Esophagus squamous epithelium (tissue), 5 donors: ENCODE data around the gene ADGRD1. TPM values are rescaled to one million over a fixed set of nuclear protein-coding genes. Genes with fewer than 3 reads are reported as not detected.

ENCODE experiments used
- DNase-seq: peaks from one replicate; lab custom pipeline; 2025; lab: John Stamatoyannopoulos, UW
- H3K27ac ChIP-seq, 4 donors: fragments of 200-600 bp; sonication (generic); one replicate each; pipeline ENCODE4 v1.5.1; 2016 to 2019; ENCODE audit warnings: mild to moderate bottlenecking in 1 of 4
- H3K27me3 ChIP-seq, 4 donors: fragments of 200-600 bp; sonication (generic); 1 replicate in 3 of 4; 2 replicates in 1 of 4; pipeline versions ENCODE4 v1.5.1 to v1.6.0; 2017 to 2021; ENCODE audit warnings: antibody characterized with exemption in 1 of 4
- H3K36me3 ChIP-seq, 3 donors: fragments of 200-600 bp; sonication (generic); one replicate each; pipeline ENCODE4 v1.5.1; 2016 to 2019
- H3K4me1 ChIP-seq, 3 donors: fragments of 200-600 bp; sonication (generic); one replicate each; pipeline ENCODE4 v1.5.1; 2017 to 2019
- H3K4me3 ChIP-seq, 4 donors: fragments of 200-600 bp; sonication (generic); 1 replicate in 3 of 4; 2 replicates in 1 of 4; pipeline ENCODE4 v1.5.1; 2016 to 2019; ENCODE audit warnings: mild to moderate bottlenecking in 2 of 4, moderate library complexity in 1 of 4
- H3K9me3 ChIP-seq, 3 donors: fragments of 200-600 bp; sonication (generic); one replicate each; pipeline ENCODE4 v1.5.1; 2016 to 2019
- POLR2A ChIP-seq, 4 donors: fragments of 450-650 bp; IDR thresholded peaks; one replicate each; pipeline ENCODE4 v1.6.1; 2017; ENCODE audit warnings: antibody characterized with exemption in 4 of 4, mild to moderate bottlenecking in 4 of 4, moderate library complexity in 3 of 4
- WGBS, 2 donors: methylation state at CpG; one replicate each; pipeline ENCODE4 v1.1.5; 2018; 5-methylcytosine and 5-hydroxymethylcytosine counted together
- intact Hi-C: fragments of 100-400 bp; cut with DNase I; formaldehyde crosslinking; loops from one replicate; pipeline ENCODE4 v1.15.0; 2022
- total RNA-seq, 4 donors: library from RNA; depleted of rRNA; stranded (reverse); fragments of >200 nt; gene quantifications; one replicate each; pipeline ENCODE4 v1.1.0, GENCODE V29; 2016
- TF ChIP-seq, protein P1 (sequence below), 6 experiments: fragments of 450-650 bp in 4 of 6; fragments of 200-600 bp in 2 of 6; sonication (generic) in 2 of 6; IDR thresholded peaks; one replicate each; pipeline ENCODE4 v1.5.1; 2016 to 2019; ENCODE audit warnings: antibody characterized with exemption in 6 of 6, mild to moderate bottlenecking in 4 of 6, moderate library complexity in 4 of 6
- donor health status: DM: yes; HTN: yes; CAD: no.

Gene ADGRD1
- total RNA-seq, 4 donors from 2014 or later: 2.2 to 28.2 (median 8.8) TPM

DNA sequence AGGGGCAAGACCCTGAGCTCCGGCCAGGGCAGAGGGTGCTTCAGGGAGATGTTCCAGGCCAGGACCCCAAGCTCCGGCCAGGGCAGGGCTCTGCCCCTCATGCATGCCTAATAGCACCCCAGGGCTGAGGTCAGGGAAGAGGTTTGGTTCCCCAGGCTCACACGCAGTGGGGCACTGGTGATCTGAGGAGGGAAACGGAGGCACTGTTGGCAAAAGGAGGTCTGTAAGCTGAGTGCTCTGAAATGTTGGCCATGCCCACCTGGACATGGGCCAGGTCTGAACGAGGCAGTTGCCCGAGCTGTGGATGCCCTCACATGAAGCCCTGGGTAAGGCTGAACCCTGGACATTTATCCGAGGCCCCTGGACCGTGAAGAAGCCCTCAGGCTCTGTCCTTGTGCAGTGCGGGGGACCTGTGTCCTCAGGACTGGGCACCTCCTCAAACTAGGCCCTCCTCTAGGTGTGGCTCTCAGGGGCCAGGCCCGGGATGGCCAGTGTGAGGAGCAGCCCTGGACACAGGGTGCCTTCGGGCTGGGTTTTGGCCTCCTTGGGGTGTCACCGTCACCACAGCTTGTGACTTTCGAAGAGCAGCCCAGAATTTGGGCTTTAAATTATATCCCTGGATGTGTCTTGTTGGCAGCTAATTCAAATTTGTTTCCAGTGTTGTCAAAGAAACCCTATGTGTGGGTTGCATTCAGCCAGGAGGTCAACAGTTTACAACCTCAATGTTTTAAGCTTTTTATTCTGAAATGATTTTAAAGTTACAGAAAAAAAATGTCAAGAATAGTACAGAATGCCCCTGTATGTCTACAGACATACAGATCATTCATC lies 66.8 kb downstream of the ADGRD1 start:
- H3K4me1 ChIP-seq: no peaks in the 10 kb centered on the region
- no peak overlapping the region for H3K27ac ChIP-seq
- no peaks in the 10 kb centered on the region for H3K36me3 ChIP-seq
- WGBS, 2 donors: 55 to 67% methylated on average over 3 to 4 of the region's 13 CpGs
- TF ChIP-seq, protein P1, sequence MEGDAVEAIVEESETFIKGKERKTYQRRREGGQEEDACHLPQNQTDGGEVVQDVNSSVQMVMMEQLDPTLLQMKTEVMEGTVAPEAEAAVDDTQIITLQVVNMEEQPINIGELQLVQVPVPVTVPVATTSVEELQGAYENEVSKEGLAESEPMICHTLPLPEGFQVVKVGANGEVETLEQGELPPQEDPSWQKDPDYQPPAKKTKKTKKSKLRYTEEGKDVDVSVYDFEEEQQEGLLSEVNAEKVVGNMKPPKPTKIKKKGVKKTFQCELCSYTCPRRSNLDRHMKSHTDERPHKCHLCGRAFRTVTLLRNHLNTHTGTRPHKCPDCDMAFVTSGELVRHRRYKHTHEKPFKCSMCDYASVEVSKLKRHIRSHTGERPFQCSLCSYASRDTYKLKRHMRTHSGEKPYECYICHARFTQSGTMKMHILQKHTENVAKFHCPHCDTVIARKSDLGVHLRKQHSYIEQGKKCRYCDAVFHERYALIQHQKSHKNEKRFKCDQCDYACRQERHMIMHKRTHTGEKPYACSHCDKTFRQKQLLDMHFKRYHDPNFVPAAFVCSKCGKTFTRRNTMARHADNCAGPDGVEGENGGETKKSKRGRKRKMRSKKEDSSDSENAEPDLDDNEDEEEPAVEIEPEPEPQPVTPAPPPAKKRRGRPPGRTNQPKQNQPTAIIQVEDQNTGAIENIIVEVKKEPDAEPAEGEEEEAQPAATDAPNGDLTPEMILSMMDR (IDR thresholded peaks at IDR 0.05): no peak
- no peak for TF ChIP-seq POLR2A (IDR thresholded peaks at IDR 0.05)
- no peak overlapping the region for H3K4me3 ChIP-seq
- intact Hi-C loops: no loop called here
- no peaks in the 10 kb centered on the region for H3K27me3 ChIP-seq
- no peak for DNase-seq
- H3K9me3 ChIP-seq: no peaks in the 10 kb centered on the region

DNA sequence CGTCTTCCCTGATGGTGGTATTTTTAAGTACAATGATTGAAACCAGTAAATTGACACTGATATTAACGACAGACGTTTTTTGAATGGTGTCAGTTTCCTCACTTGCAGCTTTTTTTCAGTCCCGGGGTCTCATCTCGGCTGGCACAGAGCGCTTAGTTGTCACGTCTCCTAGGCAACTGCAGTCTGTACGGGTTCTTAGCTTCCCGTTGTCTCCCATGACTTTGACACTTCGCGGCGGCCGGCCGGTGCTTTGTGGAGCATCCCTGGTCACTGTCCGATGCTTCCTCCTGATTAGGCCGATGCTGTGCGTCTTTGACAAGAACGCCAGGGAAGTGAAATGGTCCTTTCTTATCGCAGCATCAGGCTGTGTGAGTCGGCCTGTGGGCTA lies 67.4 kb downstream of the ADGRD1 start:
- no peak for TF ChIP-seq POLR2A (IDR thresholded peaks at IDR 0.05)
- TF ChIP-seq, protein P1 (IDR thresholded peaks at IDR 0.05): no peak
- WGBS, 2 donors: 76 to 77% methylated on average over 20 of the region's 20 CpGs
- Histone ChIP-seq H3K27ac (no peak overlapping the region), H3K27me3 (no peaks in the 10 kb centered on the region), H3K9me3 (no peaks in the 10 kb centered on the region), H3K4me3 (no peak overlapping the region), H3K36me3 (no peaks in the 10 kb centered on the region), H3K4me1 (no peaks in the 10 kb centered on the region)
- DNase-seq: no peak
- intact Hi-C loops: no loop called here

DNA sequence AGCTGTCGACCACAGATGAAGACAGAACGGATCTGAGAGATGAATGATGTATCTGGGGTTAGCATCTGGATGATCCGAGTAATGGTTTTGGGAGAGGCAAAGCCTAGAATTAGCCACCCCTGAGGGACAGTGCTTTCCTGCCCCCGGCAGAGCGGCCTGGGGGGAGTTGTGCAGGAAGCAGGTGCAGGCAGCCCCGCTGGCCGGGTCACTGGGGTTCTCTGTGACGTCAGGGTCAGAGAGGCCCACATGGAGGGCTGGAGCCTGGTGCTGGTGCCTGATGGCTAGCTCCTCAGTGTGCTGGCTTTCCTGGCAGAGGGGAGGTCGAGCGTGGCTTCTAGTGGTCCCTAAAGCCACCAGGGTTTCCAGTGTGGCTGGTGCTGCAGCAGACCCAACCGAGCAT lies 70.3 kb downstream of the ADGRD1 start:
- Histone ChIP-seq H3K36me3 (no peaks in the 10 kb centered on the region), H3K4me3 (no peak overlapping the region), H3K27me3 (peaks cover 0 to 5% (median 0%) of the 10 kb centered on the region in 4 donors), H3K27ac (no peak overlapping the region), H3K4me1 (peaks cover 0 to 10% (median 0%) of the 10 kb centered on the region in 3 donors), H3K9me3 (no peaks in the 10 kb centered on the region)
- WGBS, 2 donors: 68 to 69% methylated on average over 6 to 8 of the region's 11 CpGs
- DNase-seq: no peak
- intact Hi-C loops: no loop called here
- TF ChIP-seq, protein P1 (IDR thresholded peaks at IDR 0.05): no peak
- TF ChIP-seq POLR2A (IDR thresholded peaks at IDR 0.05): no peak

DNA sequence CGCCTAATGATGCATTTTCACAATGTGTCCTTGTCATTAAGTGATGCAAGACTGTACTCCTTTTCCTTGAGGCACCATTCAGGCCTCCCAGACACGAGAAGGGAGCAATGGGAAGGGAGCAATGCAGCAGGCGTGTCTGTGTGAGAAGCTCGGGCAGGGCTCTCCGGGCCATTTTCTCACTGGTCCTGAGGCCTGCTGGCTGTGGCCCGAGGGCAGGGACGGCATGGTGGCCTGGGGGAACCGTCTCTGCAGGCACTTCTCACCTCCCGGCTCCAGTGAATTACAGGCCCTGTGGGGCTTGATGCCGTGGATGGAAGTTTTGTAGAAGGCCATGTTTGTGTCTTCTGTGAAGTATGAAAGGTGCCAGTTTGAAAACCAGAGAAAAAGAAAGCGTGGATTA lies 71.0 kb downstream of the ADGRD1 start:
- Histone ChIP-seq H3K9me3 (no peaks in the 10 kb centered on the region), H3K4me3 (no peak overlapping the region), H3K36me3 (no peaks in the 10 kb centered on the region), H3K4me1 (peaks cover 0 to 11% (median 0%) of the 10 kb centered on the region in 3 donors), H3K27me3 (peaks cover 0 to 10% (median 0%) of the 10 kb centered on the region in 4 donors), H3K27ac (no peak overlapping the region)
- intact Hi-C loops: no loop called here
- 77 to 78% methylated on average over 3 to 10 of the region's 11 CpGs for WGBS, 2 donors
- TF ChIP-seq, protein P1 (IDR thresholded peaks at IDR 0.05): no peak
- TF ChIP-seq POLR2A (IDR thresholded peaks at IDR 0.05): no peak
- no peak for DNase-seq

DNA sequence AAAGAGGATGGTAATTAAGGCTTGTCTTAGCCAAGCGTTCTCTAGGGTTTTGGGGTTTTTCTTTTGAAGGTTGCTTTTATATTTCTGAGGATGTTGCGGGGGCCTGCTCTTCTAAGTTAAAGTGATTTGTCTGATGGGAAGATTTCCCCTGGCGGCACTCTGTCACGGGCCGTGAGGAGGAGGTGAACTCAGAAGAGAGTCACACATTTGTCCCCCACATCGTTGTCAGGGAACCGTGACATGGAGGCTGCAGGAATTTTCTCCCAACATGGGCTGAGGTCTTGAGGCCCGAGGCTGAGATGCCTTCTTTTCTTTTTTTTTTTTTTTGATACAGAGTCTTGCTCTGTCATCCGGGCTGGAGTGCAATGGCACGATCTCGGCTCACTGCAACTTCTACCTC lies 71.5 kb downstream of the ADGRD1 start:
- H3K36me3 ChIP-seq: no peaks in the 10 kb centered on the region
- H3K9me3 ChIP-seq: no peaks in the 10 kb centered on the region
- WGBS, 2 donors: 68 to 76% methylated on average over 11 of the region's 11 CpGs
- intact Hi-C loops: no loop called here
- peaks cover 0 to 14% (median 0%) of the 10 kb centered on the region in 4 donors for H3K27me3 ChIP-seq
- no peak for TF ChIP-seq POLR2A (IDR thresholded peaks at IDR 0.05)
- TF ChIP-seq, protein P1 (IDR thresholded peaks at IDR 0.05): no peak
- H3K27ac ChIP-seq: no peak overlapping the region
- H3K4me3 ChIP-seq: no peak overlapping the region
- peaks cover 0 to 11% (median 0%) of the 10 kb centered on the region in 3 donors for H3K4me1 ChIP-seq
- no peak for DNase-seq
